Chondrocyte (in vitro differentiated cells): ENCODE data around the gene PHYH. TPM values are rescaled to one million over a fixed set of nuclear protein-coding genes. Genes with fewer than 3 reads are reported as not detected.
"Not testable (repeated sequence)": the region's sequence is repeated elsewhere in the genome, so short reads cannot be mapped to it uniquely, and the experiment has no call there.

ENCODE experiments used
- DNase-seq: peaks from one replicate; pipeline ENCODE4 v3.0.0; 2021; ENCODE audit warnings: mixed read lengths, low spot score
- H3K27ac Mint-ChIP-seq: one replicate; pipeline ENCODE4 v1.8.0; 2021; ENCODE audit warnings: mild to moderate bottlenecking, moderate library complexity, mixed read lengths; ENCODE audit not compliant: unreplicated experiment
- H3K27me3 Mint-ChIP-seq: 2 replicates; pipeline ENCODE4 v1.8.0; 2021; ENCODE audit warnings: low read depth, mixed read lengths
- H3K36me3 Mint-ChIP-seq: 2 replicates; pipeline ENCODE4 v1.8.0; 2021; ENCODE audit warnings: low read depth, mixed read lengths
- H3K4me1 Mint-ChIP-seq: 2 replicates; pipeline ENCODE4 v1.8.0; 2021; ENCODE audit warnings: low read depth, mild to moderate bottlenecking, mixed read lengths
- H3K4me3 Mint-ChIP-seq: one replicate; pipeline ENCODE4 v1.8.0; 2021; ENCODE audit warnings: mild to moderate bottlenecking, moderate library complexity, mixed read lengths; ENCODE audit not compliant: unreplicated experiment
- H3K9me3 Mint-ChIP-seq: 2 replicates; pipeline ENCODE4 v1.8.0; 2021; ENCODE audit warnings: low read depth, mixed read lengths
- CTCF ChIP-seq: fragments of 200-600 bp; sonication (generic); IDR thresholded peaks from 2 replicates; pipeline ENCODE4 v1.5.0; 2021; ENCODE audit warnings: antibody characterized with exemption, mild to moderate bottlenecking, moderate library complexity
- total RNA-seq: library from RNA; stranded (reverse); gene quantifications from 3 replicates; pipeline ENCODE4 v1.2.1, GENCODE V29; 2021

The PHYH gene
- total RNA-seq, 1 donor from 2014 or later = 24.9 TPM

GRCh38 chr10:13337128-13337826 lies 37.4 kb upstream of the PHYH start:
- no peak for DNase-seq
- no peaks in the 10 kb centered on the region for H3K27me3 Mint-ChIP-seq
- no peak for TF ChIP-seq CTCF
- no peak overlapping the region for H3K27ac Mint-ChIP-seq
- H3K9me3 Mint-ChIP-seq = no peaks in the 10 kb centered on the region
- peaks cover 10% of the 10 kb centered on the region for H3K36me3 Mint-ChIP-seq
- no peak overlapping the region for H3K4me3 Mint-ChIP-seq
- H3K4me1 Mint-ChIP-seq = peaks cover 9% of the 10 kb centered on the region

GRCh38 chr10:13335881-13336280 lies 36.0 kb upstream of the PHYH start:
- TF ChIP-seq CTCF = no peak
- Mint-ChIP-seq H3K27ac (no peak overlapping the region), H3K4me1 (peaks cover 13% of the 10 kb centered on the region), H3K9me3 (no peaks in the 10 kb centered on the region), H3K4me3 (no peak overlapping the region), H3K36me3 (peaks cover 20% of the 10 kb centered on the region), H3K27me3 (no peaks in the 10 kb centered on the region)
- DNase-seq = no peak

- Mint-ChIP-seq H3K36me3 (peaks cover 21% of the 10 kb centered on the region), H3K9me3 (no peaks in the 10 kb centered on the region)
- no peak for TF ChIP-seq CTCF
These were observed 34.7 kb upstream of the PHYH start for GRCh38 chr10:13334556-13334955.

GRCh38 chr10:13331646-13332045 lies 31.8 kb upstream of the PHYH start:
- Mint-ChIP-seq H3K27me3 (no peaks in the 10 kb centered on the region), H3K4me3 (no peak overlapping the region), H3K4me1 (peaks cover 17% of the 10 kb centered on the region), H3K27ac (no peak overlapping the region), H3K36me3 (peaks cover 25% of the 10 kb centered on the region), H3K9me3 (no peaks in the 10 kb centered on the region)
- no peak for TF ChIP-seq CTCF
- no peak for DNase-seq

More at GRCh38 chr10:13334556-13334955, 34.7 kb upstream of the PHYH start:
- Mint-ChIP-seq H3K27ac (no peak overlapping the region), H3K27me3 (no peaks in the 10 kb centered on the region), H3K4me3 (no peak overlapping the region), H3K4me1 (peaks cover 13% of the 10 kb centered on the region)
- no peak for DNase-seq

GRCh38 chr10:13330980-13331379 lies 31.1 kb upstream of the PHYH start:
- not testable (repeated sequence) for H3K9me3 Mint-ChIP-seq, H3K27ac Mint-ChIP-seq, DNase-seq, H3K4me3 Mint-ChIP-seq, H3K27me3 Mint-ChIP-seq
- Mint-ChIP-seq H3K4me1 (peaks cover 17% of the 10 kb centered on the region), H3K36me3 (peaks cover 28% of the 10 kb centered on the region)

- no peak for TF ChIP-seq CTCF
- Mint-ChIP-seq H3K27ac (no peak overlapping the region), H3K4me3 (no peak overlapping the region), H3K9me3 (no peaks in the 10 kb centered on the region), H3K36me3 (peaks cover 36% of the 10 kb centered on the region), H3K4me1 (peaks cover 17% of the 10 kb centered on the region), H3K27me3 (no peaks in the 10 kb centered on the region)
- no peak for DNase-seq
These were observed 29.7 kb upstream of the PHYH start for GRCh38 chr10:13329565-13329964.
